Daoy (cell line): ENCODE measurements around the gene PTH2. TPM values are rescaled to one million over a fixed set of nuclear protein-coding genes. Genes with fewer than 3 reads are reported as not detected.
"Not testable (repeated sequence)": the region's sequence is repeated elsewhere in the genome, so short reads cannot be mapped to it uniquely, and the experiment has no call there.

Experiments used
- DNase-seq: peaks from one replicate; pipeline ENCODE4 v3.0.0-alpha.2; 2015; ENCODE audit warnings: low read depth
- total RNA-seq: library from RNA; depleted of rRNA; stranded (reverse); fragments of >200 nt; shearing (Covaris generic); gene quantifications from 2 replicates; pipeline ENCODE4 v1.2.3, GENCODE V29; 2014; rRNA removed

The PTH2 gene
- total RNA-seq, 1 experiment from 2014 or later = not detected

GRCh38 chr19:49382639-49383038 lies 40.6 kb downstream of the PTH2 start:
- DNase-seq = no peak

DNA sequence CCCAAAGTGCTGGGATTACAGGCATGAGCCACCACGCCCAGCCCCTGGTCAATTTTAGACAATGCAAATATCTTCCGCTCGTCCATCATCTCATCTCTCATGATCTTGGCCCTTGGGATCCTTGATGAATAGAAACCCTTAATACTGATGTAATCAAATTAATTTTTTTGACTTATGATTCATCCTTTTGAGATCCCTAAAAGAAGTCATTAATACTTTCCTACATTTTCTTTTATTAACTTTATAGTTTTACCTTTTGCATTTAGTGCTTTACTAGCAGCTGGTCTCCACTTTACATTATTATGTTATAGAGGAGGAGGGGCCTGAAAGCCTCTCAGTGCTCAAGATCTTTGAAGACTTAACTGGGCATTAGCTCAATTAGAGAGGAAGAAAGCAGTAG lies 42.9 kb downstream of the PTH2 start:
- DNase-seq = no peak

DNA sequence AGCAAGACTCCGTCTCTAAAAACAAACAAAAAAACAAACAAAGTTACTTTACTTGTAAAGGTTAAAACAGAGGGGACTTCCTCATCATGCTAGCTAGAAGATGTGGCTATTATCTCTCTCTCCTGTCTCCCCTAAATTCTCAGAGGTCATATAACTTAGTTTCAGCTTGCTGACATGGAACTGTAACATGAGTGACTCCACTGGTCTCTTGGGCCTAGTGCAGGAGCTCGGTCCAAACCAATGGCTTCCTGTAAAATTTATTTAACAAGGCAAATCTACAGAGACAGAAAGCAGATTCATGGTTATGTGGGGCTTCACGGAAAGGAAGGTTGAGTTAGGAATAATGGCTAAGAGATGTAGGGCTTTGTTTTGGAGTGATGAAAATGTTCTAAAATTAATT lies 44.7 kb downstream of the PTH2 start:
- no peak for DNase-seq

- DNase-seq = no peak
Measured at GRCh38 chr19:49374665-49375434, 48.4 kb downstream of the PTH2 start.

DNA sequence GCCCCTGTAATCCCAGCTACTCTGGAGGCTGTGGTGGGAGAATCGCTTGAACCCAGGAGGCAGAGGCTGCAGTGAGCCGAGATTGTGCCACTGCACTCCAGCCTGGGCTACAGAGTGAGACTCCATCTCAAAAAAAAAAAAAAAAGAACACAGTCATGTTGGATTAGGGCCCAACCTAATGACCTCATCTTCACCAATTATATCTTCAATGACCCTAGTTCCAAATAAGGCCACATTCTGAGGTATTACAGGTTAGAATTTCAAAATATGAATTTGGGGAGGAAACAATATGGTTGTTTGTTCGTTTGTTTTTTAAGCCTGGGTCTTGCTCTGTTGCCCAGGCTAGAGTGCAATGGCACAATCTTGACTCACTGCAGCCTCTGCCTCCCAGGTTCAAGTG lies 50.1 kb downstream of the PTH2 start:
- not testable (repeated sequence) for DNase-seq

Other genes with a start within 250 kb of the PTH2 start
- gene SLC6A16, start 98.2 kb downstream of the PTH2 start, total RNA-seq = not detected in 2 replicates
- not detected in 2 replicates for gene CD37, start 88.0 kb downstream of the PTH2 start, total RNA-seq
- gene TEAD2, start 61.0 kb downstream of the PTH2 start, total RNA-seq = 29.0 and 31.0 TPM in 2 replicates
- gene DKKL1, start 59.6 kb downstream of the PTH2 start, total RNA-seq = 0.17 TPM in 1 of 2 replicates, not detected in the other
- gene KASH5, start 35.2 kb downstream of the PTH2 start, total RNA-seq = not detected in 2 replicates
- not detected in 2 replicates for gene GFY, start 1.9 kb upstream of the PTH2 start, total RNA-seq
- gene SLC17A7, start 18.1 kb upstream of the PTH2 start, total RNA-seq = not detected in 2 replicates
- gene PIH1D1, start 28.4 kb upstream of the PTH2 start, total RNA-seq = 146 and 200 TPM in 2 replicates
- 50.5 and 86.2 TPM in 2 replicates for gene ALDH16A1, start 29.8 kb upstream of the PTH2 start, total RNA-seq
- gene FLT3LG, start 50.8 kb upstream of the PTH2 start, total RNA-seq = 1.5 and 4.7 TPM in 2 replicates
- 2,661 and 3,645 TPM in 2 replicates for gene RPL13A, start 64.2 kb upstream of the PTH2 start, total RNA-seq
- gene RPS11, start 73.0 kb upstream of the PTH2 start, total RNA-seq = 3,589 and 4,520 TPM in 2 replicates
- gene FCGRT, start 89.2 kb upstream of the PTH2 start, total RNA-seq = 3.5 and 3.7 TPM in 2 replicates
- 178 and 202 TPM in 2 replicates for gene RCN3, start 104.6 kb upstream of the PTH2 start, total RNA-seq
- gene NOSIP, start 157.1 kb upstream of the PTH2 start, total RNA-seq = 182 and 246 TPM in 2 replicates
- 0.30 and 5.8 TPM in 2 replicates for gene PRRG2, start 157.9 kb upstream of the PTH2 start, total RNA-seq
- 1.7 and 2.5 TPM in 2 replicates for gene PRR12, start 167.7 kb upstream of the PTH2 start, total RNA-seq
- gene RRAS, start 216.7 kb upstream of the PTH2 start, total RNA-seq = 11.0 and 12.7 TPM in 2 replicates
- 32.5 and 32.8 TPM in 2 replicates for gene SCAF1, start 218.8 kb upstream of the PTH2 start, total RNA-seq
- gene IRF3, start 242.4 kb upstream of the PTH2 start, total RNA-seq = 88.0 and 110 TPM in 2 replicates
- gene BCL2L12, start 242.5 kb upstream of the PTH2 start, total RNA-seq = 15.5 and 18.1 TPM in 2 replicates